Measurements from ENCODE around the gene CEND1.

Gene CEND1

GRCh38 chr11:827146-827896 is 37.4 kb upstream of the CEND1 start:
- DNase-seq = no peak

GRCh38 chr11:826836-827145 is 36.9 kb upstream of the CEND1 start:
- no peak for DNase-seq

GRCh38 chr11:826227-826621 is 36.3 kb upstream of the CEND1 start:
- no peak for DNase-seq

- no peak for DNase-seq
Measured at GRCh38 chr11:825366-826226, 35.7 kb upstream of the CEND1 start.

- no peak for DNase-seq
Measured at GRCh38 chr11:824942-825341, 35.1 kb upstream of the CEND1 start.

- DNase-seq = no peak
Measured at GRCh38 chr11:824292-824880, 34.5 kb upstream of the CEND1 start.

GRCh38 chr11:823441-824291 is 33.8 kb upstream of the CEND1 start:
- DNase-seq = no peak

- no peak for DNase-seq
Measured at GRCh38 chr11:821512-822371, 31.9 kb upstream of the CEND1 start.

GRCh38 chr11:820655-821511 is 31.0 kb upstream of the CEND1 start:
- DNase-seq = no peak

- DNase-seq = no peak
Measured at GRCh38 chr11:819943-820649, 30.2 kb upstream of the CEND1 start.

- peak in 1 of 2 experiments; percentile 36 for DNase-seq
Measured at GRCh38 chr11:819129-819931, 29.4 kb upstream of the CEND1 start.

- DNase-seq = no peak
Measured at GRCh38 chr11:818396-819128, 28.7 kb upstream of the CEND1 start, which contains the start of gene PNPLA2. PNPLA2 (plus strand) TSS chr11:818914; CDS start chr11:819719, 805 bp downstream.

- DNase-seq = no peak
Measured at GRCh38 chr11:816433-816779, 26.5 kb upstream of the CEND1 start.

GRCh38 chr11:815675-816432 is 26.0 kb upstream of the CEND1 start:
- DNase-seq = no peak

- DNase-seq = no peak
Measured at GRCh38 chr11:813456-814096, 23.7 kb upstream of the CEND1 start.

GRCh38 chr11:813072-813455 is 23.2 kb upstream of the CEND1 start:
- no peak for DNase-seq

- DNase-seq = no peak
Measured at GRCh38 chr11:812390-812789, 22.5 kb upstream of the CEND1 start.

Measured in cerebellar nuclear complex (tissue), 1 donor.